Epithelial cell of esophagus (primary cell): ENCODE measurements around the gene MAP3K19.
"Not testable (repeated sequence)": the region's sequence is repeated elsewhere in the genome, so short reads cannot be mapped to it uniquely, and the experiment has no call there.

Experiments
- DNase-seq: peaks from one replicate; pipeline ENCODE4 v3.0.0; 2010; ENCODE audit warnings: low read depth
- H3K4me3 ChIP-seq: 2 replicates; pipeline ENCODE4 v1.5.1; 2011; ENCODE audit warnings: mild to moderate bottlenecking, low read length, control low read depth
- CTCF ChIP-seq: IDR thresholded peaks from 2 replicates; pipeline ENCODE4 v1.5.1; 2011; ENCODE audit warnings: low read depth, mild to moderate bottlenecking, low read length, control low read depth, inconsistent platforms; ENCODE audit not compliant: insufficient read depth; ENCODE audit errors: missing control alignments

Gene MAP3K19

GRCh38 chr2:135052042-135052876, 5.0 kb upstream of the MAP3K19 start, which contains the start of gene RAB3GAP1:
RAB3GAP1 (plus strand) TSS chr2:135052292; CDS start chr2:135052308, 16 bp downstream.
- TF ChIP-seq CTCF = no peak
- DNase-seq = peak; percentile 92
- H3K4me3 ChIP-seq = peak within 1 kb of the TSS; percentile 99

GRCh38 chr2:135050684-135051083, 3.4 kb upstream of the MAP3K19 start:
- no peak overlapping the region for H3K4me3 ChIP-seq
- no peak for DNase-seq
- no peak for TF ChIP-seq CTCF

GRCh38 chr2:135050132-135050531, 2.9 kb upstream of the MAP3K19 start:
- H3K4me3 ChIP-seq = no peak overlapping the region
- DNase-seq = no peak
- TF ChIP-seq CTCF = no peak

GRCh38 chr2:135048122-135048521, 875 bp upstream of the MAP3K19 start:
- TF ChIP-seq CTCF = no peak
- DNase-seq = no peak
- no peak overlapping the region for H3K4me3 ChIP-seq

- no peak for DNase-seq
- no peak overlapping the region for H3K4me3 ChIP-seq
- peak; percentile 16 for TF ChIP-seq CTCF
These were observed 3.9 kb downstream of the MAP3K19 start for GRCh38 chr2:135043345-135043744.

GRCh38 chr2:135037831-135038230, 9.4 kb downstream of the MAP3K19 start:
- TF ChIP-seq CTCF = no peak

GRCh38 chr2:135033216-135033615, 14.0 kb downstream of the MAP3K19 start:
- not testable (repeated sequence) for H3K4me3 ChIP-seq, DNase-seq

More at GRCh38 chr2:135037831-135038230, 9.4 kb downstream of the MAP3K19 start:
- DNase-seq = no peak
- no peak overlapping the region for H3K4me3 ChIP-seq
